ENCODE data around the gene CDH23. TPM values are rescaled to one million over a fixed set of nuclear protein-coding genes. Genes with fewer than 3 reads are reported as not detected.
A peak's percentile ranks its signal among the peaks of the same experiment; 100 is the strongest.

CDH23 gene
- total and polyA plus RNA-seq, 2 of the 8 experiments (the other 6 are each of a cell fraction or from before 2014, with no cell fraction given), result 1.9 to 4.9 TPM

- Histone ChIP-seq H3K4me2 (ENCODE audit: insufficient read depth in 1 of 2, low read depth in 2 of 2, low read length in 2 of 2) (no peak overlapping the region), H4K8ac (ENCODE audit: extremely low read depth, insufficient read depth, low read length) (no peak overlapping the region), H4K91ac (replicated peaks; ENCODE audit: insufficient read length, low read length) (no peak overlapping the region), H3K4ac (replicated peaks; ENCODE audit: insufficient read length, low read depth, low read length) (no peak overlapping the region), H4K20me1 (replicated peaks in 1 of 2; ENCODE audit: control insufficient read depth in 1 of 2, insufficient read depth in 2 of 2, low read length in 2 of 2) (no peaks in the 10 kb centered on the region), H3K79me1 (ENCODE audit: low read depth, low read length) (no peaks in the 10 kb centered on the region), H3K4me3 (ENCODE audit: extremely low read depth in 1 of 4, insufficient read depth in 2 of 4, low read depth in 3 of 4, low read length in 4 of 4) (no peak overlapping the region), H3K36me3 (ENCODE audit: control insufficient read depth in 2 of 4, insufficient read depth in 4 of 4, low read length in 3 of 4) (no peaks in the 10 kb centered on the region), H3K23me2 (ENCODE audit: low read depth, low read length) (no peaks in the 10 kb centered on the region), H3K9me3 (ENCODE audit: insufficient read depth in 2 of 2, low read depth in 1 of 2, low read length in 1 of 2) (no peaks in the 10 kb centered on the region), H3K79me2 (ENCODE audit: control insufficient read depth in 1 of 2, insufficient read depth in 2 of 2, low read length in 2 of 2) (no peaks in the 10 kb centered on the region), H3K56ac (replicated peaks; ENCODE audit: insufficient read length, low read depth, low read length) (no peak overlapping the region), H2AK5ac (ENCODE audit: low read depth, low read length) (no peak overlapping the region), H3K18ac (ENCODE audit: extremely low read depth, low read length) (no peak overlapping the region), H3K27me3 (replicated peaks in 1 of 4; ENCODE audit: control insufficient read depth in 3 of 4, extremely low read depth in 1 of 4, insufficient read depth in 3 of 4, low read length in 3 of 4) (no peaks in the 10 kb centered on the region; a peak in 3 of 7 replicates), H2BK20ac (ENCODE audit: low read length) (no peak overlapping the region), H2BK15ac (ENCODE audit: low read length) (no peak overlapping the region), H3K4me1 (replicated peaks in 1 of 4; ENCODE audit: control insufficient read depth in 3 of 4, insufficient read depth in 4 of 4, low read length in 3 of 4) (peaks cover 0 to 7% (median 4%) of the 10 kb centered on the region in 4 experiments; a peak in 5 of 7 replicates), H2BK5ac (ENCODE audit: low read depth, low read length) (no peak overlapping the region), H3K9ac (replicated peaks in 1 of 4; ENCODE audit: extremely low read depth in 1 of 4, low read depth in 3 of 4, low read length in 3 of 4) (no peak overlapping the region), H2BK12ac (ENCODE audit: low read depth, low read length) (no peak overlapping the region), H3K23ac (ENCODE audit: insufficient read length) (no peak overlapping the region), H3K14ac (ENCODE audit: insufficient read length) (no peak overlapping the region), H4K5ac (ENCODE audit: insufficient read length, low read depth, low read length) (no peak overlapping the region), H3K27ac (ENCODE audit: low read depth, low read length) (no peak overlapping the region), H2BK120ac (replicated peaks; ENCODE audit: low read depth, low read length) (no peak overlapping the region), H2AFZ (ENCODE audit: low read length) (peak overlapping the region; percentile 58; the same call in 1 of the 2 replicates)
- POLR2A ChIA-PET (ENCODE audit: partially characterized antibody), result interaction anchor here (0.9 kb wide), 1 partner anchor 361 kb away, joined by 3 read pairs; no protein-coding TSS in a partner anchor
- CTCF ChIA-PET (ENCODE audit: partially characterized antibody), result interaction anchor here (0.7 to 4.0 kb wide), 16 partner anchors 8 to 57 kb away, joined by 3 to 24 read pairs (median 4); partner anchors contain the start of genes C10orf105 and VSIR
- no peak for DNase-seq (ENCODE audit: low read depth in 1 of 2, low spot score in 2 of 2)
- 74% methylated on average over 12 of the region's 12 CpGs; no CpG with 5 or more reads in 1 of the 2 experiments for WGBS, 2 experiments (ENCODE audit: extremely low coverage in 1 of 2, insufficient coverage in 1 of 2, insufficient read length in 1 of 2, insufficient replicate concordance in 2 of 2, low coverage in 1 of 2, low lambda C conversion rate in 2 of 2, missing lambda C conversion rate in 1 of 2)
- no peak for FAIRE-seq
Measured at GRCh38 chr10:71756311-71757191, 359.8 kb downstream of the CDH23 start.
